ENCODE measurements around the gene EYS.

DNA sequence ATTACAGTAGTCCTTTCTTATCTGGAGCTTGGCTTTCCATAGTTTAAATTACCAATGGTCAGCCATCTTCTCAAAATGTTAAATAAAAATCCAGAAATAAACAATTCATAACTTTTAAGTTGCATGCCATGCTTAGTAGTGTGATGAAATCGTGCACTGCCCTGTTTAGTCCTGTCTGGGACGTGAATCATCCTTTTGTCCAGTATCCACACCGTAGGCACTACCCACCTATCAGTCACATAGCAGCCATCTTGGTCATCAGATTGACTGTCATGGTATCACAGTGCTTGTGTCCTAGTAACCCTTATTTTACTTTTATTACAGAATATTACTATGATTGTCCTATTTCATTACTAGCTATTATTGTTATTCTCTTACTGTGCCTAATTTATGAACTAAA lies 924.1 kb downstream of the EYS start:
- TF ChIP-seq EZH2 (IDR thresholded peaks at IDR 0.05): no peak
- TF ChIP-seq POLR2AphosphoS5 (IDR thresholded peaks at IDR 0.05; ENCODE audit: borderline replicate concordance, low read depth, low read length): no peak

Data from SK-N-MC (cell line).